Smooth muscle cell (in vitro differentiated cells): ENCODE measurements around the gene PDE4B. TPM values are rescaled to one million over a fixed set of nuclear protein-coding genes. Genes with fewer than 3 reads are reported as not detected.

Experiments
- DNase-seq: peaks from one replicate; lab custom pipeline; 2025; ENCODE audit not compliant: unreplicated experiment; lab: John Stamatoyannopoulos, UW
- H2AFZ ChIP-seq: fragments of 200-600 bp; sonication (generic); 2 replicates; pipeline ENCODE4 v1.6.0; 2016; ENCODE audit warnings: antibody characterized with exemption, low read depth, mild to moderate bottlenecking
- H3F3A ChIP-seq: fragments of 200-600 bp; sonication (generic); 2 replicates; pipeline ENCODE4 v1.6.0; 2017; ENCODE audit warnings: antibody characterized with exemption, low read depth
- H3K27ac ChIP-seq: fragments of 200-600 bp; sonication (generic); 2 replicates; pipeline ENCODE4 v1.5.1; 2016; ENCODE audit warnings: low read depth, mild to moderate bottlenecking
- H3K27me3 ChIP-seq: fragments of 200-600 bp; sonication (generic); 2 replicates; pipeline ENCODE4 v1.6.1; 2016; ENCODE audit warnings: low read depth, mild to moderate bottlenecking
- H3K36me3 ChIP-seq: fragments of 200-600 bp; sonication (generic); 2 replicates; pipeline ENCODE4 v1.5.1; 2016; ENCODE audit warnings: low read depth
- H3K4me1 ChIP-seq: fragments of 200-600 bp; sonication (generic); 2 replicates; pipeline ENCODE4 v1.5.1; 2016; ENCODE audit warnings: low read depth
- H3K4me2 ChIP-seq: fragments of 200-600 bp; sonication (generic); 2 replicates; pipeline ENCODE4 v1.6.0; 2016; ENCODE audit warnings: mild to moderate bottlenecking
- H3K4me3 ChIP-seq: fragments of 200-600 bp; sonication (generic); 2 replicates; pipeline ENCODE4 v1.5.1; 2016; ENCODE audit warnings: mild to moderate bottlenecking
- H3K79me2 ChIP-seq: fragments of 200-600 bp; sonication (generic); 2 replicates; pipeline ENCODE4 v1.6.0; 2016; ENCODE audit warnings: low read depth, mild to moderate bottlenecking
- H3K9ac ChIP-seq: fragments of 200-600 bp; sonication (generic); 2 replicates; pipeline ENCODE4 v1.6.0; 2016; ENCODE audit warnings: low read depth
- H3K9me3 ChIP-seq: fragments of 200-600 bp; sonication (generic); replicated peaks from 2 replicates; pipeline ENCODE4 v1.5.1; 2016; ENCODE audit warnings: low read depth
- H4K20me1 ChIP-seq: fragments of 200-600 bp; sonication (generic); 2 replicates; pipeline ENCODE4 v1.6.0; 2016; ENCODE audit warnings: low read depth
- WGBS: methylation state at CpG from one replicate; pipeline ENCODE4 v1.1.7; 2016; ENCODE audit warnings: low lambda C conversion rate; 5-methylcytosine and 5-hydroxymethylcytosine counted together
- polyA plus RNA-seq: library from polyadenylated mRNA; unstranded; fragments of >200 nt; fragmentation: Nextera tagmentation; extraction: Ambion mirVana; gene quantifications from 2 replicates; pipeline ENCODE4 v1.2.1, GENCODE V29; 2016
- total RNA-seq: library from RNA; depleted of rRNA; stranded (reverse); fragments of >200 nt; gene quantifications from 2 replicates; pipeline ENCODE4 v1.2.3, GENCODE V29; 2014
- TF ChIP-seq, protein P1 (sequence below): fragments of 200-600 bp; sonication (generic); IDR thresholded peaks from 2 replicates; pipeline ENCODE4 v1.5.1; 2017; ENCODE audit warnings: borderline replicate concordance, mild to moderate bottlenecking, antibody characterized with exemption; ENCODE audit not compliant: insufficient read depth, poor library complexity, severe bottlenecking

The PDE4B gene
- total and polyA plus RNA-seq, 2 experiments from 2014 or later = 18.5 to 24.8 TPM

DNA sequence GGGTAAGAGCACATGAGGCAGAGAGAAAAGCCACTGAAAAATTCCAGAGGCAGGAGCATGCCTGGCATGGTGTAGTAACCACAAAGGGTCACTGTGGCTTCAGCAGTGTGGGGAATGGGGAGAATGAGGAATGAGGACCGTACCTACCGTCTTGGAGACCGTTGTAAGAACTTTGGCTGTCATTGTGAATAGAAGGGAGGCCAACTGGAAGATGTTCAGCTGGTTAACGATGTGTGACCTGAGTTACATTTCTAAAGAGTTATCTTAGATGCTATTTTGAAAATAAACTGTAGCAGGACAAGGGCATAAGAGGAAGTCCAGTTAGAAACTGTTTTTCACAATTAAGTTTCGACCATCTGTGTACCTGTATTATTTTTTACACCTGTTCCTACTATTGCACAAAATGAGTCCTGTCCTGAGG, 375.8 kb downstream of the PDE4B start:
- no peaks in the 10 kb centered on the region for H3K4me1 ChIP-seq
- DNase-seq = no peak
- H4K20me1 ChIP-seq = no peaks in the 10 kb centered on the region
- no peaks in the 10 kb centered on the region for H3K79me2 ChIP-seq
- no peak overlapping the region for H3K9ac ChIP-seq
- 70% methylated on average over 5 of the region's 5 CpGs for WGBS
- H2AFZ ChIP-seq = no peak overlapping the region
- no peaks in the 10 kb centered on the region for H3K27me3 ChIP-seq
- H3K27ac ChIP-seq = no peak overlapping the region
- H3K4me3 ChIP-seq = no peak overlapping the region
- TF ChIP-seq, protein P1, sequence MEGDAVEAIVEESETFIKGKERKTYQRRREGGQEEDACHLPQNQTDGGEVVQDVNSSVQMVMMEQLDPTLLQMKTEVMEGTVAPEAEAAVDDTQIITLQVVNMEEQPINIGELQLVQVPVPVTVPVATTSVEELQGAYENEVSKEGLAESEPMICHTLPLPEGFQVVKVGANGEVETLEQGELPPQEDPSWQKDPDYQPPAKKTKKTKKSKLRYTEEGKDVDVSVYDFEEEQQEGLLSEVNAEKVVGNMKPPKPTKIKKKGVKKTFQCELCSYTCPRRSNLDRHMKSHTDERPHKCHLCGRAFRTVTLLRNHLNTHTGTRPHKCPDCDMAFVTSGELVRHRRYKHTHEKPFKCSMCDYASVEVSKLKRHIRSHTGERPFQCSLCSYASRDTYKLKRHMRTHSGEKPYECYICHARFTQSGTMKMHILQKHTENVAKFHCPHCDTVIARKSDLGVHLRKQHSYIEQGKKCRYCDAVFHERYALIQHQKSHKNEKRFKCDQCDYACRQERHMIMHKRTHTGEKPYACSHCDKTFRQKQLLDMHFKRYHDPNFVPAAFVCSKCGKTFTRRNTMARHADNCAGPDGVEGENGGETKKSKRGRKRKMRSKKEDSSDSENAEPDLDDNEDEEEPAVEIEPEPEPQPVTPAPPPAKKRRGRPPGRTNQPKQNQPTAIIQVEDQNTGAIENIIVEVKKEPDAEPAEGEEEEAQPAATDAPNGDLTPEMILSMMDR = no peak
- H3K36me3 ChIP-seq = no peaks in the 10 kb centered on the region
- no peaks in the 10 kb centered on the region for H3K9me3 ChIP-seq
- H3K4me2 ChIP-seq = no peak overlapping the region
- no peaks in the 10 kb centered on the region for H3F3A ChIP-seq

DNA sequence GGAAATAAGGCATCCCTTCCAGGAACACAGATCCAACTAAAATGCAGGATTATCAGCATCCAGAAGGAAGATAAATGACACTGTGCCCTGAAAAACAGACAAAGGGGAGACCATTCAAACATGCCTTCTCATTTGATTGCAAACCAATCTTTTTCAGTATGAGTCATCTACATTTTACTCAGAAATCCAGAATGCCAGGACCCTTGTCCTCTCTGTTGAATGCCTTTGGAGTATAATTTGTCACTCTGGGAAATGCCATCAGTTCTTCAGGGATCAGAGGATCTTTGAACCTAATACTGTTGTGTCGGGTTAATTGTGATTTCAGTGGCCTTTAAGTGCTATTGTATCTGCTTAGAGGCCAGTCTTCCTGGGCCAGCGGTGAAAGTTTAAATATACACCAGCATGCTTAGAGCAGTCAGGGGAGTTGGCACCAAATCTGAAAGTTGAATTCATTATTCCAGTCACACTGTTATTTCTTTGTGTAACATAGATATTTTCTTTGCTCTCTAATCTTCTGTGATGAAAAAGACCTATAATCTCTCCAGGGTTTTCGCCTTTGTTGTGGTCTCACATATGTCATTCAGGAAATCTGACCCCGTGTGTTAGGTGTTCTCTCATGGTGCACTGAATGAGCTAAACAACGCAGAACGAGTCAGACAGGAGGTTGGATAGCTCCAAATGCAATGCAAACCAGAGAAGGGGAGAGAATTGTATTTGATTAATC, 376.4 kb downstream of the PDE4B start:
- DNase-seq = no peak
- 66% methylated on average over 6 of the region's 6 CpGs for WGBS
- Histone ChIP-seq H3F3A (no peaks in the 10 kb centered on the region), H2AFZ (no peak overlapping the region), H4K20me1 (no peaks in the 10 kb centered on the region), H3K9me3 (no peaks in the 10 kb centered on the region), H3K4me1 (no peaks in the 10 kb centered on the region), H3K36me3 (no peaks in the 10 kb centered on the region), H3K27me3 (no peaks in the 10 kb centered on the region), H3K79me2 (no peaks in the 10 kb centered on the region), H3K9ac (no peak overlapping the region), H3K4me3 (no peak overlapping the region), H3K27ac (no peak overlapping the region), H3K4me2 (no peak overlapping the region)
- TF ChIP-seq, protein P1 = no peak

DNA sequence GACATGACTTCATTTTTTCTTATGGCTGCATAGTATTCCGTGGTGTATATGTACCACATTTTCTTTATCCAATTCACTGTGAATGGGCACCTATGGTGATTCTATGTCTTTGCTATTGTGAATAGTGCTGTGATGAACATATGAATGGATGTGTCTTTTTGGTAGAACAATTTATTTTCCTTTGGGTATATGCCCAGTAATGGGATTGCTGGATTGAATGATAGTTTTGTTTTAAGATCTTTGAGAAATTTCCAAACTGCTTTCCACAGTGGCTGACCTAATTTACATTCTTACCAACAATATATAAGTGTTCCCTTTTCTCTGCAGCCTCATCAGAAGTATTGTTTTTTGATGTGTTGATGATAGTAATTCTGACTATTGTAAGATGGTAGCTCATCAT, 379.6 kb downstream of the PDE4B start:
- Histone ChIP-seq H3K79me2 (no peaks in the 10 kb centered on the region), H3K27ac (no peak overlapping the region), H3F3A (no peaks in the 10 kb centered on the region), H2AFZ (no peak overlapping the region), H4K20me1 (no peaks in the 10 kb centered on the region), H3K9me3 (no peaks in the 10 kb centered on the region), H3K4me1 (no peaks in the 10 kb centered on the region), H3K4me2 (no peak overlapping the region), H3K9ac (no peak overlapping the region), H3K4me3 (no peak overlapping the region), H3K27me3 (no peaks in the 10 kb centered on the region), H3K36me3 (no peaks in the 10 kb centered on the region)
- TF ChIP-seq, protein P1 = no peak
- DNase-seq = no peak
- WGBS = 95% methylated on average over 1 of the region's 1 CpG

DNA sequence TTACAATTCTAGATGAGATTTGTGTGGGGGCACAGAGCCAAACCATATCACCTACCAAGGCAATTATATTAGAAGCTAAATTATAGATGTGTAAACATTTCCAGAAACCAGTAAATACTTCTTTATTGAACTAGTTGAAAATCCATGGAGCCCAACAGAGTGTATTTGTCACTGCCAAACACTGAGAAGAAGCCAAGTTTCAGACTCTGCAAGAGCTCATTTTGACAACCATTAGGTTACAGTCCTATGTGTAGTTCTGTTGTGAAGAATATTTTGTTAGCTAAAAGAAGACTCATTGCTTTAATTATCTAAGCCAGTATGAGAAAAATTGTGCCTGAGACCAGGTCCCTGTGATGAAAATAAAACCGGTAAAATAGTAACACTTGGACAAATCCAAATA, 382.4 kb downstream of the PDE4B start:
- no peak for DNase-seq
- no peaks in the 10 kb centered on the region for H3K4me1 ChIP-seq
- H3F3A ChIP-seq = no peaks in the 10 kb centered on the region
- 95% methylated on average over 1 of the region's 1 CpG for WGBS
- no peak overlapping the region for H3K4me3 ChIP-seq
- no peak overlapping the region for H3K9ac ChIP-seq
- H4K20me1 ChIP-seq = no peaks in the 10 kb centered on the region
- H3K79me2 ChIP-seq = no peaks in the 10 kb centered on the region
- no peak overlapping the region for H3K27ac ChIP-seq
- no peaks in the 10 kb centered on the region for H3K9me3 ChIP-seq
- H2AFZ ChIP-seq = no peak overlapping the region
- TF ChIP-seq, protein P1 = no peak
- H3K36me3 ChIP-seq = no peaks in the 10 kb centered on the region
- no peaks in the 10 kb centered on the region for H3K27me3 ChIP-seq
- no peak overlapping the region for H3K4me2 ChIP-seq
